Stimulated activated CD4-positive, alpha-beta T cell treated with anti-CD3 and anti-CD28 coated beads, Interleukin-1b, Interleukin-23, amount 100 ng/mL, for 48 hours (primary cell): ENCODE measurements around the gene CMTM5.

ENCODE experiments used
- DNase-seq: peaks from one replicate; pipeline ENCODE4 v3.0.0-alpha.2; 2020

The CMTM5 gene

GRCh38 chr14:23358553-23359166 is 18.2 kb upstream of the CMTM5 start:
- no peak for DNase-seq

- DNase-seq = no peak
Measured at GRCh38 chr14:23359167-23359626, 17.6 kb upstream of the CMTM5 start.

- DNase-seq = no peak
Measured at GRCh38 chr14:23359722-23360447, 17.0 kb upstream of the CMTM5 start.

GRCh38 chr14:23360496-23360895 is 16.4 kb upstream of the CMTM5 start:
- no peak for DNase-seq

GRCh38 chr14:23361320-23361719 is 15.5 kb upstream of the CMTM5 start:
- DNase-seq = no peak

GRCh38 chr14:23361763-23362162 is 15.1 kb upstream of the CMTM5 start:
- DNase-seq = no peak

- DNase-seq = no peak
Measured at GRCh38 chr14:23362200-23362599, 14.6 kb upstream of the CMTM5 start.

GRCh38 chr14:23364164-23365035 is 12.4 kb upstream of the CMTM5 start:
- no peak for DNase-seq

GRCh38 chr14:23365036-23365731 is 11.7 kb upstream of the CMTM5 start, which contains the start of gene EFS:
Gene EFS (minus strand): TSS chr14:23365172. CDS start chr14:23365025, 147 bp downstream.
- DNase-seq = no peak

- no peak for DNase-seq
Measured at GRCh38 chr14:23365732-23366425, 11.0 kb upstream of the CMTM5 start.

GRCh38 chr14:23366426-23366921 is 10.4 kb upstream of the CMTM5 start:
- DNase-seq = no peak

- DNase-seq = no peak
Measured at GRCh38 chr14:23370221-23370620, 6.6 kb upstream of the CMTM5 start.

GRCh38 chr14:23371865-23372264 is 5.0 kb upstream of the CMTM5 start:
- DNase-seq = no peak

GRCh38 chr14:23372509-23372908 is 4.3 kb upstream of the CMTM5 start, which contains the start of gene IL25:
Gene IL25 (plus strand): TSS chr14:23372809.
- no peak for DNase-seq

GRCh38 chr14:23373041-23373440 is 3.8 kb upstream of the CMTM5 start:
- DNase-seq = no peak

- no peak for DNase-seq
Measured at GRCh38 chr14:23375527-23376251, 1.2 kb upstream of the CMTM5 start.

- no peak for DNase-seq
Measured at GRCh38 chr14:23377198-23377550, 328 bp downstream of the CMTM5 start.

GRCh38 chr14:23377573-23378563 is 1.0 kb downstream of the CMTM5 start:
- DNase-seq = no peak

GRCh38 chr14:23378612-23379220 is 1.9 kb downstream of the CMTM5 start:
- no peak for DNase-seq
